Adrenal gland (tissue), 12 donors: ENCODE data around the gene UHRF1. TPM values are rescaled to one million over a fixed set of nuclear protein-coding genes. Genes with fewer than 3 reads are reported as not detected.

Source experiments
- DNase-seq, 7 donors: peaks; one replicate each; pipeline ENCODE4 v3.0.0-alpha.2; 2019 to 2020
- H3K27ac ChIP-seq, 5 donors: fragments of 200-600 bp; sonication (generic) in 4 of 5; 1 replicate in 3 of 5; 2 replicates in 2 of 5; pipeline versions ENCODE4 v1.5.1 to v1.8.0; 2016 to 2020; ENCODE audit warnings: mild to moderate bottlenecking in 1 of 5
- H3K27me3 ChIP-seq: fragments of 200-600 bp; 2 replicates; pipeline ENCODE4 v1.8.0; 2021
- H3K36me3 ChIP-seq, 2 donors: fragments of 200-600 bp; replicated peaks in 1 of 2; 1 replicate in 1 of 2; 2 replicates in 1 of 2; pipeline versions ENCODE4 v1.5.1 to v1.8.0; 2018 to 2022
- H3K4me1 ChIP-seq, 2 donors: fragments of 200-600 bp; replicated peaks in 1 of 2; 1 replicate in 1 of 2; 2 replicates in 1 of 2; pipeline versions ENCODE4 v1.5.1 to v1.8.0; 2018 to 2021
- H3K4me3 ChIP-seq, 4 donors: fragments of 200-600 bp; sonication (generic) in 3 of 4; one replicate each; pipeline ENCODE4 v1.5.1; 2016 to 2018
- H3K9me3 ChIP-seq, 3 donors: fragments of 200-600 bp; sonication (generic) in 1 of 3; replicated peaks in 1 of 3; 1 replicate in 2 of 3; 2 replicates in 1 of 3; pipeline versions ENCODE4 v1.5.1 to v1.8.0; 2016 to 2021
- CTCF ChIP-seq, 6 experiments: fragments of 450-650 bp in 4 of 6; fragments of 200-600 bp in 2 of 6; sonication (generic) in 1 of 6; IDR thresholded peaks; 1 replicate in 5 of 6; 2 replicates in 1 of 6; pipeline versions ENCODE4 v1.5.1 to v1.8.0; 2016 to 2021; ENCODE audit warnings: antibody characterized with exemption in 6 of 6, mild to moderate bottlenecking in 2 of 6, moderate library complexity in 1 of 6
- POLR2A ChIP-seq, 2 donors: fragments of 450-650 bp; IDR thresholded peaks; one replicate each; pipeline ENCODE4 v1.6.1; 2017; ENCODE audit warnings: antibody characterized with exemption in 2 of 2, mild to moderate bottlenecking in 2 of 2, moderate library complexity in 1 of 2
- WGBS, 4 donors: extraction: QIAGEN DNeasy Blood & Tissue Kit in 2 of 4; methylation state at CpG; one replicate each; pipeline versions ENCODE4 v1.1.5 to v1.1.7; 2013 to 2017; 5-methylcytosine and 5-hydroxymethylcytosine counted together
- intact Hi-C, 2 donors: fragments of 100-400 bp; cut with DNase I; formaldehyde crosslinking; loops; one replicate each; pipeline versions ENCODE4 v1.14.1 to v1.15.0; 2022 to 2023
- polyA plus RNA-seq, 3 donors: library from polyadenylated mRNA; stranded (reverse); fragments of 200-250 nt in 2 of 3; fragments of 350-450 nt in 1 of 3; fragmentation: Illumina TruSeq in 1 of 3; extraction: RNeasy Lipid Tissue Mini Kit (QIAGEN cat#74804) in 1 of 3; gene quantifications; one replicate each; pipeline ENCODE4 v1.2.3, GENCODE V29; 2013 to 2014
- total RNA-seq, 9 donors: library from RNA; depleted of rRNA in 4 of 9; stranded (reverse); fragments of >200 nt in 4 of 9; fragments of 120-200 nt in 1 of 9; fragmentation: NEBNext Ultra II Directional in 1 of 9; extraction: Animal tissue kit (Norgen Biotek cat#: 25700) in 1 of 9; gene quantifications; one replicate each; pipeline versions ENCODE4 v1.1.0 to v1.2.4, GENCODE V29; 2013 to 2023
- donor health status: healthy with polysubstance abuse.
- donor health status: Bipolar disorder and iron deficiency.
- donor health status: DM: yes; HTN: yes; CAD: no.
- donor health status: DM: no; HTN: no; CAD: no.
- donor health status: DM: no; HTN: no; CAD: no.
- donor health status: DM: yes; HTN: yes; CAD: no.

The UHRF1 gene
- total and polyA plus RNA-seq, 12 donors, result 0.56 to 11.0 (median 1.1) TPM

DNA sequence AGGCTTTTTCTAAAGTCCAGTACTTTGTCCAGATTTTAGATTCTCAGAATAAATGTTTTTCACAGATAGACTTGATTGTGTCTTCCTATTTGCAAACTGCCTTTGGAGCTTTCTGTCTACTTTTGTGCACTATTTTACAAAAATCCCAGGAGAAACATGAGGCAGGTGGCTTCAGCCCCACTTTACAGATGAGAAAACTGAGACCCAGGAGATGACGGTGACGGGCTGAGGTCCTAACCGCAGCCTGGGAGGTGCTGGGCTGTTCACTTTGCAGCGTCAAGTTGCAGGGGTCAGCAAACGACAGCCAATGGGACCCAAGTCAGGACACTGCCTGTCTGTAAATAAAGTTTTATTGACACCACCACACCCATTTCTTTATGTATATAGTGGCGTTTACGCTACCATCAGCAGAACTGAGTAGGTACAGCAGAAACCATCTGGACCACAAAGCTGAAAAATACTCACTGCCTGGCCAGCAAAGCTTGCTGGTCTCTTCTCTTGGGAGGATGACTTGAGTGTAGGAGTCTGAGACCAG is 52.9 kb downstream of the UHRF1 start:
- Histone ChIP-seq H3K4me3 (no peak overlapping the region), H3K9me3 (no peaks in the 10 kb centered on the region), H3K27ac (no peak overlapping the region), H3K4me1 (no peaks in the 10 kb centered on the region), H3K36me3 (no peaks in the 10 kb centered on the region), H3K27me3 (no peaks in the 10 kb centered on the region)
- intact Hi-C loops, result no loop called here
- TF ChIP-seq POLR2A (IDR thresholded peaks at IDR 0.05), result no peak
- no peak for TF ChIP-seq CTCF (IDR thresholded peaks at IDR 0.05)
- WGBS, 4 donors, result 93 to 99% (median 98%) methylated on average over 7 of the region's 7 CpGs
- DNase-seq, result no peak

DNA sequence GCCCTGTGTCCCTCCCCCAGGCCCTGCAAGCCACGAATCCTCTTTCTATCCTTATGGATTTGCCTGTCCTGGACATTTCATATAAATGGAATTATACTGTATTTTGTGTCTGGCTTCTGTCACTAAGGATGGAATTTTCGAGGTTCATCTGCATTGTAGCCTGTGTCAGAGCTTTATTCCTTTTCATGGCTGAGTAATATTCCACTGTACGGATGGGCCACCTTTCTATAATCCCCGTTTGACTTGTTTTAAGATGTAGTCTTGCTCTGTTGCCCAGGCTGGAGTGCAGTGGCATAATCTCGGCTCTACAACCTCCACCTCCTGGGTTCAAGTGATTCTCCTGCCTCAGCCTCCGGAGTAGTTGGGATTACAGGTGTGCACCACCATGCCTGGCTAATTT is 55.8 kb downstream of the UHRF1 start:
- no peak overlapping the region for H3K4me3 ChIP-seq
- no peaks in the 10 kb centered on the region for H3K9me3 ChIP-seq
- H3K27me3 ChIP-seq, result no peaks in the 10 kb centered on the region
- H3K27ac ChIP-seq, result no peak overlapping the region
- WGBS, 4 donors, result 91 to 96% (median 93%) methylated on average over 6 of the region's 6 CpGs
- no peak for DNase-seq
- TF ChIP-seq CTCF (IDR thresholded peaks at IDR 0.05) (no peak), POLR2A (IDR thresholded peaks at IDR 0.05) (no peak)
- intact Hi-C loops, result no loop called here
- no peaks in the 10 kb centered on the region for H3K36me3 ChIP-seq
- H3K4me1 ChIP-seq, result peaks cover 4 to 6% of the 10 kb centered on the region in 2 donors

GRCh38 chr19:4966591-4966990 is 57.3 kb downstream of the UHRF1 start:
- H3K4me1 ChIP-seq, result peaks cover 18 to 20% of the 10 kb centered on the region in 2 donors
- TF ChIP-seq CTCF (IDR thresholded peaks at IDR 0.05), result no peak
- TF ChIP-seq POLR2A (IDR thresholded peaks at IDR 0.05), result no peak
- H3K27ac ChIP-seq, result no peak overlapping the region
- H3K36me3 ChIP-seq, result no peaks in the 10 kb centered on the region
- no peaks in the 10 kb centered on the region for H3K27me3 ChIP-seq
- no peak overlapping the region for H3K4me3 ChIP-seq
- intact Hi-C loops, result no loop called here
- H3K9me3 ChIP-seq, result no peaks in the 10 kb centered on the region
- DNase-seq, result no peak
- WGBS, 4 donors, result 87 to 94% (median 88%) methylated on average over 4 to 6 of the region's 6 CpGs

DNA sequence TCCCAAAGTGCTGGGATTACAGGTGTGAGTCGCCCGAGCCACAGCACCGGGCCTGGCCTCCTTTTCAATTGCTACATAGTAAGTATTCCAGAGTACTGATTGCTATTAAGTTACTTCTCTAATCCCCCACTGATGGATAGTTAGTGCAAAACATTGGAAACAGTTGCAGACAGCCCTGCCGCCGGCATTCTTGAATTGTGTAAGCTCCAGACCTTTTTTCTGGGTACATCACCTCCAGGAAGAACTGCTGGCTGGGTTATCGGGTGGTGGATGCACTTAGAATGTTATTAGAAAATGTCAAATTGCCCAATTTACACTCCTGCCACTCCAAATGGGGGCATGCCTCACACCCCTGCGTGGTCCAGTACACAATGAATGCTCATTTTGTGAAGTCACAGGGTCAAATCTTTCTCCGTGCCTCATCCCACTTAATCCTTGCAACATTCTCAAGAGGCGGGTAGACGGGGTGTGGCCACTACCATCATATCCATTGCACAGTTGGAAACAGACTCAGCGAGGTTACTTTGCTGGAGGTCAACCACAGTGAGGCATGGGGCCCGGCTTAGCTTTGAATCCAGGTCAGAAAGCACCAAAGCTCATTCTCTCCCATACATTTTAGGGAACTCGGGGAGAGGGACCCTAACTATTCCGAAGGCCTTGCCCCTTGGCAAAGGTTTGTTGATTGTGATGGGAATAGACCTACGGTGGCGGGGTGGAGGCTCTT is 58.6 kb downstream of the UHRF1 start:
- Histone ChIP-seq H3K36me3 (no peaks in the 10 kb centered on the region), H3K27me3 (no peaks in the 10 kb centered on the region), H3K4me1 (peaks cover 31 to 33% of the 10 kb centered on the region in 2 donors), H3K9me3 (no peaks in the 10 kb centered on the region), H3K27ac (peak overlapping the region in 2 of 5 donors; percentile 7 to 54), H3K4me3 (peak overlapping the region in 1 of 4 donors; percentile 4)
- DNase-seq, result no peak
- 70 to 77% (median 73%) methylated on average over 10 to 16 of the region's 16 CpGs for WGBS, 4 donors
- TF ChIP-seq CTCF (IDR thresholded peaks at IDR 0.05), result no peak
- TF ChIP-seq POLR2A (IDR thresholded peaks at IDR 0.05), result no peak
- intact Hi-C loops, result no loop called here
